K562 (cell line): ENCODE measurements around the gene HIPK1. TPM values are rescaled to one million over a fixed set of nuclear protein-coding genes. Genes with fewer than 3 reads are reported as not detected.

Experiments
- ZBTB40 ChIP-seq, 2 experiments: fragments of 450-650 bp in 1 of 2; sonication (generic) in 1 of 2; formaldehyde crosslinking in 1 of 2; IDR thresholded peaks; 2 replicates each; pipeline versions ENCODE4 v1.7.1 to v1.9.0; 2016 to 2022; ENCODE audit warnings: inconsistent platforms in 1 of 2, mild to moderate bottlenecking in 1 of 2, missing genetic modification reagents in 1 of 2
- polyA plus RNA-seq, 8 experiments: library from polyadenylated mRNA; depleted of rRNA in 4 of 8; stranded (reverse) in 5 of 8; unstranded in 3 of 8; fragments of >200 nt; fragmentation: Nextera tagmentation in 2 of 8; fragmentation: Illumina TruSeq in 1 of 8; extraction: Ambion mirVana in 2 of 8; extraction: Trizol in 1 of 8; gene quantifications; 2 replicates each; pipeline versions ENCODE4 v1.2.1 to v1.2.3, GENCODE V29; 2011 to 2014; ENCODE audit warnings: inconsistent platforms in 1 of 8, missing spikeins in 1 of 8
- total RNA-seq, 7 experiments: library from RNA; depleted of rRNA in 6 of 7; stranded (reverse); fragments of >200 nt in 6 of 7; fragmentation: Illumina TruSeq in 2 of 7; extraction: Trizol in 2 of 7; gene quantifications; 2 replicates each; pipeline versions ENCODE4 v1.2.1 to v1.2.3, GENCODE V29; 2011 to 2021; ENCODE audit warnings: low replicate concordance in 1 of 7

The HIPK1 gene
- total and polyA plus RNA-seq, 9 of the 15 experiments (the other 6 are each of a cell fraction or from before 2014, with no cell fraction given): 10.0 to 57.9 (median 29.6) TPM

- TF ChIP-seq ZBTB40 (IDR thresholded peaks at IDR 0.05) (peak; percentile 29; the same call in 1 of the 2 replicates), ZBTB40 (CRISPR knock-in tag; IDR thresholded peaks at IDR 0.05) (no peak)
These were observed 1.5 kb downstream of the HIPK1 start (continued) for GRCh38 chr1:113930499-113931161.
